AG10803 (cell line): ENCODE measurements around the gene ZAP70.
"Not testable (repeated sequence)": the region's sequence is repeated elsewhere in the genome, so short reads cannot be mapped to it uniquely, and the experiment has no call there.

ENCODE experiments used
- DNase-seq: peaks from one replicate; pipeline ENCODE4 v3.0.0; 2010; ENCODE audit warnings: low read depth
- H3K4me3 ChIP-seq: 2 replicates; pipeline ENCODE4 v1.5.1; 2011; ENCODE audit warnings: mild to moderate bottlenecking, low read length, control low read depth
- TF ChIP-seq, protein P1 (sequence below): conservative IDR thresholded peaks from 2 replicates; pipeline ENCODE4 v1.5.1; 2011; ENCODE audit warnings: mild to moderate bottlenecking, low read length, control low read depth, inconsistent platforms

Gene ZAP70

DNA sequence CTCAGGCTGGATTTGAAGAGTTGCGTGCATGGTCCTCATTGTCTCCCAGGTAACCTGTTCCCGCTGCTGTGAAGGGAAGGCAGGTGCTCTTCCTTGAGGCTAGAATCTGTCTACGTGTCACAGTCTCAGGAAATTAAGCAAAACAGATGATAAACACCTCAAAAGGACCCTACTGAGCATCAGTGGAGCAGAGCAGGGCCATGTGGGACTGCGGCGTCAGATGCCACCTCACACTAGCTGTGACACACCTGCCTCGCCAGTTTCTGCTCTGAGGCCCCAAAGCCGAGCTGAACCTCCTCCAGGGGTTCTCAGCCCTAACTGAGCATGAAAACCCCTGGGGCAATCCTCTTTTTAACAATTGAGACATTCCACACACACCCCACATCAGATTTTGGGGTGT is 41.9 kb upstream of the ZAP70 start:
- no peak overlapping the region for H3K4me3 ChIP-seq
- DNase-seq = no peak
- TF ChIP-seq, protein P1, sequence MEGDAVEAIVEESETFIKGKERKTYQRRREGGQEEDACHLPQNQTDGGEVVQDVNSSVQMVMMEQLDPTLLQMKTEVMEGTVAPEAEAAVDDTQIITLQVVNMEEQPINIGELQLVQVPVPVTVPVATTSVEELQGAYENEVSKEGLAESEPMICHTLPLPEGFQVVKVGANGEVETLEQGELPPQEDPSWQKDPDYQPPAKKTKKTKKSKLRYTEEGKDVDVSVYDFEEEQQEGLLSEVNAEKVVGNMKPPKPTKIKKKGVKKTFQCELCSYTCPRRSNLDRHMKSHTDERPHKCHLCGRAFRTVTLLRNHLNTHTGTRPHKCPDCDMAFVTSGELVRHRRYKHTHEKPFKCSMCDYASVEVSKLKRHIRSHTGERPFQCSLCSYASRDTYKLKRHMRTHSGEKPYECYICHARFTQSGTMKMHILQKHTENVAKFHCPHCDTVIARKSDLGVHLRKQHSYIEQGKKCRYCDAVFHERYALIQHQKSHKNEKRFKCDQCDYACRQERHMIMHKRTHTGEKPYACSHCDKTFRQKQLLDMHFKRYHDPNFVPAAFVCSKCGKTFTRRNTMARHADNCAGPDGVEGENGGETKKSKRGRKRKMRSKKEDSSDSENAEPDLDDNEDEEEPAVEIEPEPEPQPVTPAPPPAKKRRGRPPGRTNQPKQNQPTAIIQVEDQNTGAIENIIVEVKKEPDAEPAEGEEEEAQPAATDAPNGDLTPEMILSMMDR = no peak

- H3K4me3 ChIP-seq, DNase-seq: not testable (repeated sequence)
Measured at GRCh38 chr2:97672606-97673140, 40.7 kb upstream of the ZAP70 start.

DNA sequence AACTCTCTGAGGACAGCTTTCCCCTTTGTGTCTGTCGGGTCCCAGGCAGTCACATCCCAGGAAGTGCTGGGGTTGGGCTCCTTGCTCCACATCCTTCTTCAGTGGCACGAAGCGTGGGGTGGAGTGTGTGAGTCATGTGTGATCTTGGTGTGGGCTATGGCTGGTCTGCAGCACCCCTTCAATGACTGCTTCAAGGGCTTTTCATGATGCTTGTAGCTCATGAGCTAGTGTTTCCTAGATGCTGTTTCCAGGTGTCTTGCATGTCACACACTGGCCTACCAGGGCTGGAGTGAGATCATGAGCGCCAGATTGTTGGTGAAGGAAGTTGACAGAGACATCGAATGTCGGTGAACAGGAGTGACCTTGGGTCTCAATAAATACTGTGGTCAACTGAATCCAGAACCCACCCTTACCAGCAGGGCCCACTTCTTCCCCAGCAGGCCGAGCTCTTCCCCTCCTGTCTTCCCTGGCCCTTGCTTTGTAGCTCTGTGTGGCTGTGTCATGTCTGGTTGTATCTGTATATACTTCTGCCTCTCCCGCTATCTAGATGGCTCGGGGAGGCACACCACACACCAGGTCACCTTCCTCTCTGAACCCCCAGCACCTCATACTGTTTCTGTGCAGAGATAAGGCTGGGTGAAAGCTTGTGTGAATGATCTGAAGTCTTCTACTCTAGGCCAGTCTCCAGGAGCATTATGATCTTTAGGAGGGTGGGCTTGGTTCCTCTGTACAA is 40.0 kb upstream of the ZAP70 start:
- TF ChIP-seq, protein P1 = no peak
- H3K4me3 ChIP-seq = no peak overlapping the region
- no peak for DNase-seq

GRCh38 chr2:97673915-97674283 is 39.5 kb upstream of the ZAP70 start:
- DNase-seq = no peak
- TF ChIP-seq, protein P1 = no peak
- H3K4me3 ChIP-seq = no peak overlapping the region

DNA sequence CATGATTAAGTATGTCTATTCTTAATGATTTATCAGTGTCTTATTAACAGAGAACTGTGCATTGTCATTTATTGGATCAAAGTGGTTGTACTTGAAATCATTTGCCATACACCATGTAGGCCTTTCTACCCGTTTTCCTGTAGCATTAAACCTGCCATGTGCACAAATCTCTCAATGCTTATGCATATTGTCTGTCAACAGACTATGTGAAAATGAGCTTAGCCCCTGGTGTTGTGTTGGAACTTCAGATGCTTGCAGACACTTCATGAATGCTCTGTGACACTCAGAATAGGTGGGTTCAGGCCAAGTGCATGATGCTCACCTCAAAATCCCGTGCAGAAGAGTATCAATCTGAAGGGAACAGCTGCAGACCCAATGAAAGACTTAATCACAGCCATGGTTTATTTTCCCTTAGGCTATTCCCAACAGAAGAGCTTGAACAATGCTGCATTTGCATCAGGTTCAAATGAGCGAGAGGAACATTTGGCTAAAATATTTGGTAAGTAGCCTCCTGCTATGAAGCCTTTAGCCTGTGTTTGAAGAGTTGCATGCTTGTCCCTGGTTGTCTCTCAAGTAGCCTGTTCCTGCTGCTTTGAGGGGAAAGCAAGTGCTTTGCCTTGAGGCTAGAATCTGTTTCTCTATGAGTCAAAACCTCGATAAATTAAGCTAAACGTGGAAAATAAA is 37.8 kb upstream of the ZAP70 start:
- H3K4me3 ChIP-seq = no peak overlapping the region
- TF ChIP-seq, protein P1 = no peak
- DNase-seq = no peak

DNA sequence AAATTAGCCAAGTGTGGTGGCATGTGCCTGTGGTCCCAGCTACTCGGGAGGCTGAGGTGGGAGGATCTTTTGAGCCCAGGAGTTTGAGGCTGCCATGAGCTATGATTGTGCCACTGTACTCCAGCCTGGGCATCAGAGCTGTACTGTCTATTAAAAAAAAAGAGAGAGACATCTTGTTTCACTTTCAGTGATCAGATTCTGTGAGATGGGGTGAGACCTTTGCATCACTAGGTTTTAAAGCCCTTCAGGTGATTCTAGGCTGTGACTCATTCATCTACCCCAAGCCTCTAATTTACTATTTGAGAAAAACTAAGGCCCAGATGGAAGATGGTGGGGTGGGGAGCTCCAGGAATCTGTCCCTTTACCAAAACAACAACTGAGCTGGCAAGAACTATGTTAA is 36.8 kb upstream of the ZAP70 start:
- no peak overlapping the region for H3K4me3 ChIP-seq
- DNase-seq = no peak
- TF ChIP-seq, protein P1 = no peak

DNA sequence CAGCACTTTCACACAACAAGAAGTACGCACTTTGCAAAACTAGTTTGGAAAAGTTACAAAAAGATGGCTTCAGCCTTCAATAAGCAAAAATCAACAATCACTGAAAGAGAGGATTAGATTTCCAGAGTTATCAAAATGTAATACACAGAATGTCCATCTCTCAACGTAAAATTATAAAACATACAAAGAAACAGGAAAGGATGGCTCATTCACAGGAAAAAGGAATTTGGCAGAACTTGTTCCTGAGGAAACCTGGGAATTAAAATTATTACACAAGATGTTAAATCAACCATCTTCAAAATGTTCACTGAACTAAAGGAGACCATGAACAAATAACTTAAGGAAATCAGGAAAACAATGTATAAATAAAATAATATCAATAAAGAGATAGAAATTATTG is 35.9 kb upstream of the ZAP70 start:
- H3K4me3 ChIP-seq = no peak overlapping the region
- TF ChIP-seq, protein P1 = no peak
- DNase-seq = no peak
